ENCODE measurements around the gene NAALADL1.

GRCh38 chr11:65032216-65032615 is 26.1 kb downstream of the NAALADL1 start:
- TF ChIP-seq CTCF (IDR thresholded peaks at IDR 0.05), result no peak
- no peak for TF ChIP-seq POLR2A (IDR thresholded peaks at IDR 0.05)
- TF ChIP-seq POLR2AphosphoS5 (IDR thresholded peaks at IDR 0.05), result no peak

Measured in sigmoid colon (tissue), 4 donors.